ENCODE measurements around the gene PPP2R3B.

Gene PPP2R3B

GRCh38 chrX:292900-293897 lies 93.5 kb downstream of the PPP2R3B start:
- Histone ChIP-seq H3K36me3 (ENCODE audit: insufficient read depth, low read length) (peaks cover 56% of the 10 kb centered on the region), H4K20me1 (ENCODE audit: insufficient read depth, low read length) (peaks cover 13% of the 10 kb centered on the region), H3K9ac (ENCODE audit: low read depth, low read length) (no peak overlapping the region), H3K27ac (ENCODE audit: low read length) (no peak overlapping the region), H3K4me2 (ENCODE audit: insufficient read depth, low read length) (no peak overlapping the region), H3K79me2 (ENCODE audit: insufficient read depth, low read length) (peaks cover 6% of the 10 kb centered on the region; the same call in 1 of the 2 replicates), H3K4me3 (ENCODE audit: low read depth in 1 of 2, low read length in 2 of 2) (no peak overlapping the region), H3K9me3 (ENCODE audit: insufficient read depth, low read length, severe bottlenecking) (no peaks in the 10 kb centered on the region), H3K4me1 (ENCODE audit: insufficient read depth, low read length) (0 out of 2 replicates have a peak, but pooled peaks cover 3% of the 10 kb centered on the region), H3K27me3 (ENCODE audit: insufficient read depth, low read length, poor library complexity) (no peaks in the 10 kb centered on the region), H2AFZ (ENCODE audit: low read depth, low read length) (no peak overlapping the region)
- no peak for TF ChIP-seq EZH2 (IDR thresholded peaks at IDR 0.05; ENCODE audit: borderline replicate concordance, low read depth, low read length, severe bottlenecking)
- no peak for TF ChIP-seq CTCF (IDR thresholded peaks at IDR 0.05; ENCODE audit: borderline replicate concordance, extremely low read depth, low read length, poor library complexity, severe bottlenecking)
- DNase-seq = no peak
- ATAC-seq (ENCODE audit: insufficient read depth, low read depth) = no peak

DNA sequence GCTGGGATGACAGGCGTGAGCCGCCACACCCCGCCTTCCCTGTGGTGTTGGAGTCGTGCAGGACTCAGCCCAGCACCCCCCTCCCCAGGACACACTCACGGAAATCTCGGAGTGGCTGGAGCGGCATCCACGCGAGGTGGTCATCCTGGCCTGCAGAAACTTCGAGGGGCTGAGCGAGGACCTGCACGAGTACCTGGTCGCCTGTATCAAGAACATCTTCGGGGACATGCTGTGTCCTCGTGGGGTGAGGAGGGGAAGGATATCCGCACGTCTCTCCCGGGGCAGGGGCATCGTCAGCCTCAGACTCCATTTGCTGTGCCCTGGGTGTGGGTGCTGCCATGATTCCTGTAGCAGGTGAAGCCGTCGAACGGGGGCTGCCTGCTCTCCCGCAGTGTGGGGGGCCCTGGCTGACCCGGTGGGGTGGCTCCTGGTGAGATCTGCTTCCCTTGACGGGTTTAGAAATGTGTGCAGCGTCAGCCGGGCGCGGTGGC lies 95.3 kb downstream of the PPP2R3B start:
- ATAC-seq (ENCODE audit: insufficient read depth, low read depth) (no peak), DNase-seq (no peak)
- Histone ChIP-seq H3K4me3 (ENCODE audit: low read depth in 1 of 2, low read length in 2 of 2) (no peak overlapping the region), H3K9ac (ENCODE audit: low read depth, low read length) (no peak overlapping the region), H3K4me1 (ENCODE audit: insufficient read depth, low read length) (peaks cover 3% of the 10 kb centered on the region; the same call in 1 of the 2 replicates), H3K27me3 (ENCODE audit: insufficient read depth, low read length, poor library complexity) (no peaks in the 10 kb centered on the region), H4K20me1 (ENCODE audit: insufficient read depth, low read length) (peaks cover 13% of the 10 kb centered on the region), H3K27ac (ENCODE audit: low read length) (no peak overlapping the region), H3K36me3 (ENCODE audit: insufficient read depth, low read length) (peaks cover 64% of the 10 kb centered on the region), H3K79me2 (ENCODE audit: insufficient read depth, low read length) (peaks cover 9% of the 10 kb centered on the region; the same call in 1 of the 2 replicates), H3K9me3 (ENCODE audit: insufficient read depth, low read length, severe bottlenecking) (no peaks in the 10 kb centered on the region), H2AFZ (ENCODE audit: low read depth, low read length) (no peak overlapping the region), H3K4me2 (ENCODE audit: insufficient read depth, low read length) (no peak overlapping the region)
- no peak for TF ChIP-seq CTCF (IDR thresholded peaks at IDR 0.05; ENCODE audit: borderline replicate concordance, extremely low read depth, low read length, poor library complexity, severe bottlenecking)
- TF ChIP-seq EZH2 (IDR thresholded peaks at IDR 0.05; ENCODE audit: borderline replicate concordance, low read depth, low read length, severe bottlenecking) = no peak

DNA sequence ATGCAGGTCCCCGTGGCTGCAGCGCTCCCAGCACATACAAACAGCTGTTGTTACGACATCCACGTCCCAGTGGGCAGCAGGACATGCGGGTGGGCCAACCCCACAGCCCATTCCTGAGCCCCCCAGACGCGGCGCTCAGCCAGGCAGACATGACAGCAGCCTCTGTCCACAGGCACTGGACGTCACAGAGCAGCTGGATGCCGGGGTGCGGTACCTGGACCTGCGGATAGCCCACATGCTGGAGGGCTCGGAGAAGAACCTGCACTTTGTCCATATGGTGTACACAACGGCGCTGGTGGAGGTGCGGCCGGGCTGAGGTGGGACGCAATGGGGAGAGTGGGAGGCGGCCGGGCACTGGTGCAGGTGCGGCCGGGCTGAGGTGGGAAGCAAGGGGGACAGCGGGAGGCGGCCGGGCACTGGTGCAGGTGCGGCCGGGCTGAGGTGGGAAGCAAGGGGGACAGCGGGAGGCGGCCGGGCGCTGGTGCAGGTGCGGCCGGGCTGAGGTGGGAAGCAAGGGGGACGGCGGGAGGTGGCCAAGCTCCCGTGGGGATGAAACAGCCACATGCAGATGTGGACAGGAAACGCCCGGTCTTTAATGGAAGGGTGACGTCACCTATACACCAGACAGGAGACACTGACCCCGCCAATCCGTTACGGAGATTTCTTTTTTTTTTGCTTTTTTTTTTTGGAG lies 96.1 kb downstream of the PPP2R3B start:
- DNase-seq = no peak
- H3K36me3 ChIP-seq (ENCODE audit: insufficient read depth, low read length) = peaks cover 65% of the 10 kb centered on the region
- no peak for TF ChIP-seq CTCF (IDR thresholded peaks at IDR 0.05; ENCODE audit: borderline replicate concordance, extremely low read depth, low read length, poor library complexity, severe bottlenecking)
- TF ChIP-seq EZH2 (IDR thresholded peaks at IDR 0.05; ENCODE audit: borderline replicate concordance, low read depth, low read length, severe bottlenecking) = no peak
- ATAC-seq (ENCODE audit: insufficient read depth, low read depth) = no peak
- peaks cover 6% of the 10 kb centered on the region for H3K4me1 ChIP-seq (ENCODE audit: insufficient read depth, low read length)
- no peak overlapping the region for H3K27ac ChIP-seq (ENCODE audit: low read length)
- H4K20me1 ChIP-seq (ENCODE audit: insufficient read depth, low read length) = peaks cover 13% of the 10 kb centered on the region
- H3K79me2 ChIP-seq (ENCODE audit: insufficient read depth, low read length) = peaks cover 9% of the 10 kb centered on the region; the same call in 1 of the 2 replicates
- no peak overlapping the region for H3K4me3 ChIP-seq (ENCODE audit: low read depth in 1 of 2, low read length in 2 of 2)
- H2AFZ ChIP-seq (ENCODE audit: low read depth, low read length) = no peak overlapping the region
- no peaks in the 10 kb centered on the region for H3K27me3 ChIP-seq (ENCODE audit: insufficient read depth, low read length, poor library complexity)
- H3K9ac ChIP-seq (ENCODE audit: low read depth, low read length) = no peak overlapping the region
- no peaks in the 10 kb centered on the region for H3K9me3 ChIP-seq (ENCODE audit: insufficient read depth, low read length, severe bottlenecking)
- H3K4me2 ChIP-seq (ENCODE audit: insufficient read depth, low read length) = no peak overlapping the region

Data from DND-41 (cell line).